HG02938 (cell line): ENCODE measurements around the gene HIVEP3.
"Not testable (repeated sequence)": the region's sequence is repeated elsewhere in the genome, so short reads cannot be mapped to it uniquely, and the experiment has no call there.

Source experiments
- ATAC-seq: cut with Tn5 transposase; IDR thresholded peaks from one replicate; pipeline ENCODE4 v1.9.1; 2021; ENCODE audit warnings: mild to moderate bottlenecking, moderate library complexity; ENCODE audit not compliant: unreplicated experiment

HIVEP3 gene

GRCh38 chr1:41695118-41695745 lies 223.5 kb downstream of the HIVEP3 start:
- ATAC-seq = no peak

- ATAC-seq = not testable (repeated sequence)
These were observed 226.8 kb downstream of the HIVEP3 start for GRCh38 chr1:41691966-41692365.

GRCh38 chr1:41691424-41691823 lies 227.3 kb downstream of the HIVEP3 start:
- ATAC-seq = no peak

- ATAC-seq = no peak
These were observed 228.4 kb downstream of the HIVEP3 start for GRCh38 chr1:41690331-41690730.

GRCh38 chr1:41689558-41689981 lies 229.2 kb downstream of the HIVEP3 start:
- no peak for ATAC-seq

- no peak for ATAC-seq
These were observed 229.6 kb downstream of the HIVEP3 start for GRCh38 chr1:41689139-41689538.

- no peak for ATAC-seq
These were observed 231.7 kb downstream of the HIVEP3 start for GRCh38 chr1:41687007-41687406.

- no peak for ATAC-seq
These were observed 234.8 kb downstream of the HIVEP3 start for GRCh38 chr1:41683681-41684500.

GRCh38 chr1:41682845-41683625 lies 235.7 kb downstream of the HIVEP3 start:
- ATAC-seq = no peak

GRCh38 chr1:41682149-41682548 lies 236.6 kb downstream of the HIVEP3 start:
- no peak for ATAC-seq

GRCh38 chr1:41681331-41682098 lies 237.2 kb downstream of the HIVEP3 start:
- ATAC-seq = no peak

- no peak for ATAC-seq
These were observed 238.7 kb downstream of the HIVEP3 start for GRCh38 chr1:41679994-41680393.

GRCh38 chr1:41679531-41679930 lies 239.2 kb downstream of the HIVEP3 start:
- ATAC-seq = no peak

GRCh38 chr1:41678111-41678878 lies 240.4 kb downstream of the HIVEP3 start:
- no peak for ATAC-seq

GRCh38 chr1:41677620-41678019 lies 241.1 kb downstream of the HIVEP3 start:
- ATAC-seq = no peak

GRCh38 chr1:41675401-41675800 lies 243.3 kb downstream of the HIVEP3 start:
- ATAC-seq = no peak

- no peak for ATAC-seq
These were observed 244.2 kb downstream of the HIVEP3 start for GRCh38 chr1:41674522-41674921.

GRCh38 chr1:41673806-41674205 lies 244.9 kb downstream of the HIVEP3 start:
- ATAC-seq = no peak

GRCh38 chr1:41673378-41673777 lies 245.3 kb downstream of the HIVEP3 start:
- no peak for ATAC-seq
